Pulmonary artery endothelial cell (primary cell): ENCODE results near the gene PAX2. TPM values are rescaled to one million over a fixed set of nuclear protein-coding genes. Genes with fewer than 3 reads are reported as not detected.

ENCODE experiments used
- DNase-seq: peaks from one replicate; pipeline ENCODE4 v3.0.0-alpha.2; 2011; ENCODE audit warnings: low read depth, low spot score
- total RNA-seq: library from RNA; depleted of rRNA; stranded (reverse); fragments of >200 nt; gene quantifications from 2 replicates; pipeline ENCODE4 v1.2.3, GENCODE V29; 2014

PAX2 gene
- total RNA-seq, 1 donor from 2014 or later, result not detected

DNA sequence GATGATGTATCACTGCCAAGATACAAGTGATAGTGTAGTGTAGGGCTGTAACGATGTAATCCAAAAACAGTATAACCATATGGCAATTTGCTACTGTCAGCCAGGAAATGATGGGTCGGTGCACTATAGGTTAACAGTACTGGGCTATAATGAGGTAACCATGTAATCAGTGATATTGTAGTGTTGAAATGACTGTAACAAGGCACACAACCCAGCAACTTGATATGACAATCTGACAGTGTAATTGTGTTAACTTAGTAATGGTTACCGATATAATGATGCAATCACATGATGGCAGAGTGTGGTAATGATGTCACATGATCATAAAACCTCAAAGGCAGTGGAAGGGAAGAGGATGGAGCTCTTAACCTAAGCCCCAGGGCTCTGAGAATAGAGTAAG is 93.6 kb downstream of the PAX2 start:
- no peak for DNase-seq

- DNase-seq, result no peak
Observed at GRCh38 chr10:100841528-100841927, 96.1 kb downstream of the PAX2 start.

- DNase-seq, result no peak
Observed at GRCh38 chr10:100847440-100847839, 102.1 kb downstream of the PAX2 start.

DNA sequence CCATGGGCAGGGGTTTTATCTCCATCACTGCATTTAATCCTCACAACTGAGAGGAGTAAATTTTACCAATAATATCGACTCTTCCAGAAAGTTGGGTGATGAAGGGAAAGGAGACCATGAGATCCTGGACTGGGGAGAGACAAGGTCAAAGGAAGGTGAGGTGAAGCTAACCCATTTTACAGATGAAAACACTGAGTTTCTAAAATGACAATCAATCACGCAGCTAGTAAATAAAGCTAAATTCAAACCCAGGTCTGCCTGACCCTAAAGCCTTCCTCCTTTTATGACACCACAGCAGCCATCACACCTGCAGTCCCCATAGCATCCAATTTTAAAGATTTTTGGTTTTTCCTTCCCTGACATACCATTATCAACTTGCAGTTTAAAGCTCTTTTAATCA is 103.4 kb downstream of the PAX2 start:
- no peak for DNase-seq

DNA sequence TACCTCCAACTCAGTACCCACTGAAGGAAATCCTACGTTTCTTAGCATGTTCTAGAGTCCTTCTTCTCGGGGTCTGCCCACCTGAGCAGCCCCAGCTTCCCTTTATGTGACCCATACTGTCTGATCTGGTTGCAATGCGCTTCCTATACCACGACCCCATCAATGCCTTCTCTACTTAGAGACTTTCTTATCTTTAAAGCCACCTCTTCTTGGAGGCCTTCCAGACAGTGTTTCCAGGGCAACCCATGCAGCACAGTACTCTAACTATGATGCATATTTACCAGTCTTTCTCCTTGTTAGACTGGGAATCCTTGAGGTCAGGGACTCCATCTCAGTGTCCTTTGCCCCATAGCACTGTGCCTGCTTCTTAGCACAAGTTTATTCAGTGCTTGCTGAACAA is 112.9 kb downstream of the PAX2 start:
- DNase-seq, result no peak

- no peak for DNase-seq
Observed at GRCh38 chr10:100858747-100859483, 113.5 kb downstream of the PAX2 start.

DNA sequence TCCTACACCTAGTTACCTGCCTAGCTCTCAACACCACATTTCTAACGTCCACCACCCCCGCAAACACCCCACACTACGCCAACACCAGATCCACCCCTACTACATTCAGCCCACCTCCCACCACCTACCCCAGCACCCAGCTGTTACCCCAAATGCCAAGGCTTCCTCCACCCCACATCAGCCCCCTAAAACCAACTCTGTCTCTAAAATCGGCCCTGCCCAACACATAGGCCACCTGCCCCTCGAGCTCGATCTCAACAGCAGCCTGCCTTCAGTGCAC is 114.0 kb downstream of the PAX2 start:
- no peak for DNase-seq

GRCh38 chr10:100863433-100863832 is 118.1 kb downstream of the PAX2 start:
- no peak for DNase-seq

DNA sequence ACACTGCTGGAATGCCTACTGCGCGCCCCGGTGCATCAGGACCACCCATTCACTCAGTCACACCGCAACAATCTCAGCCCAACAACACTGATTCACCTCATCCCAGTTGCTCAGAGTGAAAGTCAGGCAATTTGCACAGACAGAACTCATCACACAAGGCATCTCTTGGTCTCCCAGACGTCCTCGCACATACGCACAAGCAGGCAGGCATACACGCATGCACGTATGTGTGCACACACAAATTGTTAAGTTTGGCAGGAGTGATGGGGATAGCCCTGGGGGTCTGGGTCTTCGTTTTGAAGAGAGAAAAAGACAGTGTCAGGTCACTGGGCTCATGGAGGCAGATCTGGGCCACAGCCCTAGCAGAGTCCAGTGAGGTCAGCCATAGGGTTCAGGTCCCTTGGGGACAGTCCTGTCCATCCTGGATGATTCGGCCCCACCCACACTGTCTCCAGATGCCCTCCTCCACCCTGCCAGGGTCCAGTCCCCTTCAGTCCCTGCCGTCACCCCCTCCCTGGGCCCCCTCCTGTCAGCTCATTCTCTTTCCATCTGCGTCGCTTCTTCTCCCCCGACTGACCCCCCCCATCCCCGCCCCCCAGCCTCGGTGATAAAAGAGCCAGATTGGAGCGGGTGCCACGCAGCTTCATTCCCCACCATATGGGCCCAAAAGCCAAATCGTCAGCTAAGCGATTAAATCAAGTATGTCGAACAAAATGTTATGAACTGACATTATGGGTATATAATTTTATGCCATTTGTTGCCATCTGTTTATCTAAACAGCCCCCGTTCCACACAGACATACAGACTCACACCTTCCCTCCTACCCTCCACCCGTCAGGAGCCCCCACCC is 118.9 kb downstream of the PAX2 start:
- no peak for DNase-seq

DNA sequence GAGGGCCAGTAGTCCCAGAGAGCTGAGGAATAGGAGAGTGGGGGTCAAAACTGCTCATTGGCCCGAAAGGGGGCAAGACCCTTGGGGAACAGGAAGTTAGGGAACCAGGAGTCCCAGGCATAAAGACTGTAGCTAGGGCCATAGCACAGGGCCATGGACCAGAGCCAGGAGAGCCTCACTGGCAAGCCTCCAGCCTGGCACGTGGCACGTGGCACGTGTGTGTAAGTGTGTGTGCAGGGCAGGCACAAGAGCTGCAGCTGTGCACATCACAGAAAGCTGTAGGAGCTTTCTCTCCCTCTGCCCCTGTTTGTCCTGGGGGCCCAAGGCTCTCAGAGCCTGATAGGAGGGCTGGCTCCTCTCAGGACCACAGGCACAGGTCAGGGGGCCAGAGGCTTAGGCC is 119.6 kb downstream of the PAX2 start:
- DNase-seq, result no peak

DNA sequence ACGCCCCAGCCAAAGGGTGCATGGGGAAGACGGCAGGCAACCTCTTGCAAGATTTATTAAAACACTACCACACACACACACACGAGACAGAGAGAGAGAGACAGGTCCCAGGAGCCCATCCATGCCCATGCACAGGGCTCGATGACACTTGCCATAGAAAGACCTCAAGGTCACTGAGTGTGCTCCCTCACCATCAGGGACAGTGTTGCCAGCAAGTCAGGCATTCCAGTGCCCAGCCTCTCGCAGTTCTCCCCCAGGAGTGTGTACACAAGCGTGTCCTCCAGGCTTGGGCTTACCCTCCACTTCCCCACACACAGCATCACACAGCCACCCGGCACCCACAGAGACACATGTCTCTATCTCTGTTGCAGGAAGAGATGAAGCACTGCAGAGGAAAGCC is 120.6 kb downstream of the PAX2 start:
- DNase-seq, result no peak

GRCh38 chr10:100866575-100867098 is 121.3 kb downstream of the PAX2 start:
- no peak for DNase-seq

- DNase-seq, result no peak
Observed at GRCh38 chr10:100867261-100867963, 122.0 kb downstream of the PAX2 start.

DNA sequence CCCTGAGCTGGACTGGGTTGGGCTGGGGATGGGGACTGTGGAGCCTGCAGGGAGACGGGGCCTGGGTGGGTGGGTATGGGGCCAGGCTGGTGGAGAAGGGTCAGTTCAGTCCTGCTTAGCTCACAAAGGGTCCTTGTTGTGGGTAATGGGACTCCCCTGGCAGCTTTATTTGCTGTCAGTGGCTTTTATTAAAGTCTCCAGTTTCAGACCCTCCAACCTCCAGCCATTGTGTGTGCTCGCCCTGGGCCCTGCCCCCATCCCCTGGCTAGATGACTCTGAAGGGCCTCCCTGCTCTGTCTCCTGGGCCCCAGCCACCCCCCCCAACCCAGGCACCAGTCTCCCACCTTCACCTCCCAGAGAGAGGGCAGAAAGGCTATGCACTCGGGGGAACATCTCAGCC is 123.0 kb downstream of the PAX2 start:
- no peak for DNase-seq

DNA sequence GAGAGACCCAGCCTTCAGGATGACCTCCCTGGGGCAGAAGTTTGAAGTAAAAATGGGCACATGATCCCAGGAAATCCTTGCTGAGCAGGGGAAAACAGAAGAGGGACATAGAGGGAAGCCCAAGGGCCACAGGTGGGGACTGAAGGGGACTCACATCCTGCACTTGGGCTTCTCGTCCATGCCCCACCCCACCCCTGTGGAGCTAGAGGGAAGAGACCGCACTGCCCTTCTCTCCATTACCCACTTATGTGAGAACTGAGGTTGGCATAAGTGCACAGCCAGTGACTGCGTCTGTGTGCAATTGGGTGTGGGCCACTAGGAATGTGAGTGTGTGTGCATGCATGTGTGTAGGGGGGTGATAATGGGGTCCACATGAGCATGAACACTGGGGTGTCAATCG is 124.0 kb downstream of the PAX2 start:
- no peak for DNase-seq

GRCh38 chr10:100872034-100872791 is 126.8 kb downstream of the PAX2 start:
- DNase-seq, result no peak

GRCh38 chr10:100873146-100873826 is 127.9 kb downstream of the PAX2 start:
- DNase-seq, result no peak

DNA sequence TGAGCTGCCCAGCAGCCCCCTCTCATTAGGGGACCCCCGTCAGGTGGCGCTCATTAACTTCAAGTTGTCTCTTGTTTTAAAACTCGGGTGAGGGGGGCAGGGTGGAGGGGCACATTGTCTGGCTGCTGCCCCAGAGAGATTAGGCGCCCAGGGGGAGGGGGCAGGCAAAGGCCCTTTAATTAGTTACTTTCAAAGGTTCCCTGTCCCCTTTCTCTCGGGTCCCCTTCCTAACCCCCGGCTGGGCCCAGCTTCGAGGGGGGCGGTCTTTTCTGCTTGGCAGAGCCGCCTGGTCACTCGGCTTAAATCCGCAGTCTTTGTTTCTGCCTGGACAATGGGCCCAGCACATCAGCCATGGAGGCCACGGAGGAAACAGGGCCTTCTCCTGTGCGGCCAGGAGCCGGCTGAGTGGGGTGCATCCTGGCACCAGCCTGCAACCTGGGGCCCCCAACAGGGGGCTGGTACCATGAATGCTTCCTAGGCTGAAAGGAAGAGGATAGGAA is 128.5 kb downstream of the PAX2 start:
- no peak for DNase-seq

GRCh38 chr10:100874702-100875483 is 129.5 kb downstream of the PAX2 start:
- no peak for DNase-seq
